GM12891 (cell line): ENCODE results near the gene VPS13D.

ENCODE experiments used
- PAX5 ChIP-seq: IDR thresholded peaks from 2 replicates; pipeline ENCODE4 v1.6.1; 2011; ENCODE audit warnings: low read length, moderate library complexity, mild to moderate bottlenecking; ENCODE audit not compliant: insufficient read depth, severe bottlenecking
- POLR2A ChIP-seq: IDR thresholded peaks from 2 replicates; pipeline ENCODE4 v1.6.1; 2011; ENCODE audit warnings: low read depth, low read length, control low read depth
- POLR2AphosphoS5 ChIP-seq: IDR thresholded peaks from 2 replicates; pipeline ENCODE4 v1.6.1; 2011; ENCODE audit warnings: low read depth, low read length, control low read depth
- POU2F2 ChIP-seq: IDR thresholded peaks from 2 replicates; pipeline ENCODE4 v1.6.1; 2011; ENCODE audit warnings: low read depth, mild to moderate bottlenecking, control low read depth, low read length, moderate library complexity
- SPI1 ChIP-seq: IDR thresholded peaks from 2 replicates; pipeline ENCODE4 v1.6.1; 2011; ENCODE audit warnings: low read depth, low read length, control low read depth
- TAF1 ChIP-seq: IDR thresholded peaks from 2 replicates; pipeline ENCODE4 v1.6.1; 2011; ENCODE audit warnings: low read depth, low read length, control low read depth

- no peak for TF ChIP-seq TAF1
- TF ChIP-seq POLR2A = no peak
- no peak for TF ChIP-seq POLR2AphosphoS5
- no peak for TF ChIP-seq SPI1
- no peak for TF ChIP-seq PAX5
- no peak for TF ChIP-seq POU2F2
These were observed 228.7 kb downstream of the VPS13D start for GRCh38 chr1:12458571-12458970.
